Panc1 (cell line): ENCODE data around the gene SLC27A5.

Experiments
- CTCF ChIP-seq: fragments of 450-650 bp; IDR thresholded peaks from 2 replicates; pipeline ENCODE4 v1.5.1; 2017; ENCODE audit warnings: mild to moderate bottlenecking
- POLR2AphosphoS5 ChIP-seq: IDR thresholded peaks from 2 replicates; pipeline ENCODE4 v1.6.1; 2012; ENCODE audit warnings: mild to moderate bottlenecking, low read depth, low read length, moderate library complexity
- REST ChIP-seq, 2 experiments: IDR thresholded peaks; 2 replicates each; pipeline ENCODE4 v1.6.1; 2011 to 2012; ENCODE audit warnings: low read depth in 2 of 2, control low read depth in 1 of 2, low read length in 1 of 2, mild to moderate bottlenecking in 1 of 2, moderate library complexity in 1 of 2; ENCODE audit not compliant: insufficient read depth in 1 of 2

- no peak for TF ChIP-seq CTCF
- no peak for TF ChIP-seq POLR2AphosphoS5
- TF ChIP-seq REST (IDR thresholded peaks at IDR 0.05; ENCODE audit: insufficient read depth in 1 of 2, low read depth in 2 of 2, low read length in 1 of 2), result no peak
These were observed 31.9 kb downstream of the SLC27A5 start for GRCh38 chr19:58479736-58480480.
